HG02981 (cell line): ENCODE measurements around the gene DSEL.

Source experiments
- ATAC-seq: cut with Tn5 transposase; IDR thresholded peaks from one replicate; pipeline ENCODE4 v1.9.1; 2021; ENCODE audit warnings: mild to moderate bottlenecking, moderate library complexity; ENCODE audit not compliant: unreplicated experiment

Gene DSEL

GRCh38 chr18:67504739-67505138 is 11.8 kb downstream of the DSEL start:
- ATAC-seq, result no peak

- no peak for ATAC-seq
Measured at GRCh38 chr18:67500522-67501205, 15.9 kb downstream of the DSEL start.

- no peak for ATAC-seq
Measured at GRCh38 chr18:67496469-67496868, 20.1 kb downstream of the DSEL start.

- no peak for ATAC-seq
Measured at GRCh38 chr18:67486534-67486933, 30.0 kb downstream of the DSEL start.

- ATAC-seq, result no peak
Measured at GRCh38 chr18:67485655-67486054, 30.9 kb downstream of the DSEL start.

GRCh38 chr18:67484458-67484857 is 32.1 kb downstream of the DSEL start:
- ATAC-seq, result no peak

GRCh38 chr18:67483952-67484351 is 32.6 kb downstream of the DSEL start:
- no peak for ATAC-seq

GRCh38 chr18:67483237-67483636 is 33.3 kb downstream of the DSEL start:
- no peak for ATAC-seq

GRCh38 chr18:67478249-67478648 is 38.3 kb downstream of the DSEL start:
- no peak for ATAC-seq

GRCh38 chr18:67477522-67477921 is 39.0 kb downstream of the DSEL start:
- no peak for ATAC-seq

- ATAC-seq, result no peak
Measured at GRCh38 chr18:67476585-67476984, 39.9 kb downstream of the DSEL start.

- no peak for ATAC-seq
Measured at GRCh38 chr18:67475673-67476072, 40.8 kb downstream of the DSEL start.

GRCh38 chr18:67468038-67468437 is 48.5 kb downstream of the DSEL start:
- no peak for ATAC-seq

GRCh38 chr18:67467188-67467587 is 49.3 kb downstream of the DSEL start:
- no peak for ATAC-seq

GRCh38 chr18:67464499-67464898 is 52.0 kb downstream of the DSEL start:
- no peak for ATAC-seq

GRCh38 chr18:67463829-67464228 is 52.7 kb downstream of the DSEL start:
- no peak for ATAC-seq

GRCh38 chr18:67456711-67457110 is 59.8 kb downstream of the DSEL start:
- ATAC-seq, result no peak
